Measurements from ENCODE around the gene RELB.

DNA sequence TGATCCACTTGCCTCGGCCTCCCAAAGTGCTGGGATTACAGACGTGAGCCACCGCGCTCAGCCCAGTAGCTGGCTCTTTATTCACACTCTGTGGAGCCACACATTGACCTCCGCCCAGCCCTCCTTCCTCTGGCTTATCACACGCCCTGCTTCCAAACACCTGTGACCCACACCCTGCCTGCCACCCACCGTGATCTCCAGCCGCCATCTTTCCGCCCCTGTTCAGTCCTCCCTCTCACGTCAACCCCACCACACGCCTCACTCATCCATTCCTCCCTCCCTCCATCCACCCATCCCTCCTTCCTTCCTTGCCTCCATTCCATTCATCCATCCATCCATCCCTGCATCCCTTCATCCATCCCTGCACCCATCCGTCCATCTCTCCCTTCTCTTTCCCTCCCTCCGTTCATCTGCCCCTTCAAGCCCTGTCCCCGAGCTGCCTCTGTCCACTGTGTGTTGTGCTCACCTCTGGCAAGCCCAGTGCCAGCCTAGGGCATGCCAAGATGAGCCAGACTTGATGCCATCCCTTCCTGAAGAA, 57.4 kb downstream of the RELB start:
- TF ChIP-seq, protein P1, sequence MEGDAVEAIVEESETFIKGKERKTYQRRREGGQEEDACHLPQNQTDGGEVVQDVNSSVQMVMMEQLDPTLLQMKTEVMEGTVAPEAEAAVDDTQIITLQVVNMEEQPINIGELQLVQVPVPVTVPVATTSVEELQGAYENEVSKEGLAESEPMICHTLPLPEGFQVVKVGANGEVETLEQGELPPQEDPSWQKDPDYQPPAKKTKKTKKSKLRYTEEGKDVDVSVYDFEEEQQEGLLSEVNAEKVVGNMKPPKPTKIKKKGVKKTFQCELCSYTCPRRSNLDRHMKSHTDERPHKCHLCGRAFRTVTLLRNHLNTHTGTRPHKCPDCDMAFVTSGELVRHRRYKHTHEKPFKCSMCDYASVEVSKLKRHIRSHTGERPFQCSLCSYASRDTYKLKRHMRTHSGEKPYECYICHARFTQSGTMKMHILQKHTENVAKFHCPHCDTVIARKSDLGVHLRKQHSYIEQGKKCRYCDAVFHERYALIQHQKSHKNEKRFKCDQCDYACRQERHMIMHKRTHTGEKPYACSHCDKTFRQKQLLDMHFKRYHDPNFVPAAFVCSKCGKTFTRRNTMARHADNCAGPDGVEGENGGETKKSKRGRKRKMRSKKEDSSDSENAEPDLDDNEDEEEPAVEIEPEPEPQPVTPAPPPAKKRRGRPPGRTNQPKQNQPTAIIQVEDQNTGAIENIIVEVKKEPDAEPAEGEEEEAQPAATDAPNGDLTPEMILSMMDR (conservative IDR thresholded peaks at IDR 0.05; ENCODE audit: low read length): no peak
- no peak for TF ChIP-seq EZH2phosphoT487 (IDR thresholded peaks at IDR 0.05; ENCODE audit: borderline replicate concordance)

Data from Loucy (cell line).